IPS-NIHi11 (cell line): ENCODE measurements around the gene GRIK3.

Experiments used
- DNase-seq: peaks from one replicate; pipeline ENCODE4 v3.0.0; 2012; ENCODE audit warnings: mixed read lengths, low spot score

Gene GRIK3

GRCh38 chr1:36977731-36978406, 56.4 kb downstream of the GRIK3 start:
- DNase-seq = no peak

- DNase-seq = no peak
Measured at GRCh38 chr1:36975642-36976041, 58.7 kb downstream of the GRIK3 start.

- no peak for DNase-seq
Measured at GRCh38 chr1:36973056-36973455, 61.3 kb downstream of the GRIK3 start.

GRCh38 chr1:36971852-36972618, 62.3 kb downstream of the GRIK3 start:
- no peak for DNase-seq

- no peak for DNase-seq
Measured at GRCh38 chr1:36968730-36969129, 65.6 kb downstream of the GRIK3 start.

- peak; percentile 78 for DNase-seq
Measured at GRCh38 chr1:36966242-36966641, 68.1 kb downstream of the GRIK3 start.

GRCh38 chr1:36965275-36966159, 68.8 kb downstream of the GRIK3 start:
- no peak for DNase-seq

- no peak for DNase-seq
Measured at GRCh38 chr1:36964830-36965229, 69.5 kb downstream of the GRIK3 start.

GRCh38 chr1:36963006-36963405, 71.3 kb downstream of the GRIK3 start:
- no peak for DNase-seq

- DNase-seq = no peak
Measured at GRCh38 chr1:36961062-36961615, 73.2 kb downstream of the GRIK3 start.

- DNase-seq = no peak
Measured at GRCh38 chr1:36956570-36956969, 77.7 kb downstream of the GRIK3 start.

GRCh38 chr1:36955016-36955415, 79.3 kb downstream of the GRIK3 start:
- no peak for DNase-seq

- DNase-seq = no peak
Measured at GRCh38 chr1:36953061-36953460, 81.3 kb downstream of the GRIK3 start.

- DNase-seq = no peak
Measured at GRCh38 chr1:36951761-36952160, 82.6 kb downstream of the GRIK3 start.

GRCh38 chr1:36951292-36951750, 83.0 kb downstream of the GRIK3 start:
- DNase-seq = no peak

- DNase-seq = no peak
Measured at GRCh38 chr1:36950604-36951291, 83.6 kb downstream of the GRIK3 start.

- no peak for DNase-seq
Measured at GRCh38 chr1:36948606-36949005, 85.7 kb downstream of the GRIK3 start.

GRCh38 chr1:36948147-36948546, 86.2 kb downstream of the GRIK3 start:
- no peak for DNase-seq

GRCh38 chr1:36947384-36947783, 86.9 kb downstream of the GRIK3 start:
- DNase-seq = peak; percentile 59

GRCh38 chr1:36944883-36945282, 89.4 kb downstream of the GRIK3 start:
- DNase-seq = no peak

GRCh38 chr1:36942148-36942547, 92.2 kb downstream of the GRIK3 start:
- DNase-seq = no peak
